Colonic mucosa (tissue), 4 donors: ENCODE data around the gene RPL19. TPM values are rescaled to one million over a fixed set of nuclear protein-coding genes. Genes with fewer than 3 reads are reported as not detected.
A peak's percentile ranks its signal among the peaks of the same experiment; 100 is the strongest.

ENCODE experiments used
- DNase-seq: peaks from one replicate; pipeline ENCODE4 v3.0.0-alpha.2; 2020
- H3K27ac ChIP-seq: fragments of 200-600 bp; one replicate; pipeline ENCODE4 v1.8.0; 2021
- H3K27me3 ChIP-seq: fragments of 200-600 bp; one replicate; pipeline ENCODE4 v1.8.0; 2021
- H3K36me3 ChIP-seq: fragments of 200-600 bp; one replicate; pipeline ENCODE4 v1.8.0; 2021
- H3K4me1 ChIP-seq: fragments of 200-600 bp; one replicate; pipeline ENCODE4 v1.8.0; 2021; ENCODE audit warnings: mild to moderate bottlenecking
- H3K4me3 ChIP-seq: fragments of 200-600 bp; one replicate; pipeline ENCODE4 v1.8.0; 2021
- H3K9ac ChIP-seq, 2 donors: one replicate each; pipeline ENCODE4 v1.7.0; 2013; ENCODE audit warnings: control low read depth in 2 of 2, low read depth in 2 of 2, low read length in 2 of 2
- H3K9me3 ChIP-seq: fragments of 200-600 bp; one replicate; pipeline ENCODE4 v1.8.0; 2021
- CTCF ChIP-seq: fragments of 200-600 bp; IDR thresholded peaks from one replicate; pipeline ENCODE4 v1.8.0; 2022; ENCODE audit warnings: antibody characterized with exemption, mild to moderate bottlenecking
- intact Hi-C: fragments of 100-400 bp; cut with DNase I; formaldehyde crosslinking; loops from one replicate; pipeline ENCODE4 v1.14.1; 2022
- total RNA-seq, 2 donors: library from RNA; stranded (reverse); fragmentation: NEBNext Ultra II Directional in 1 of 2; extraction: Animal tissue kit (Norgen Biotek cat#: 25700) in 1 of 2; gene quantifications; one replicate each; pipeline ENCODE4 v1.2.1, GENCODE V29; 2021
- donor health status: healthy.
- donor health status: DM: no; HTN: no; CAD: no.
- donor health status: DM: no; HTN: no; CAD: no.

RPL19 gene
- total RNA-seq, 2 donors from 2014 or later = 1,557 to 1,567 TPM

GRCh38 chr17:39237586-39237985 lies 37.5 kb downstream of the RPL19 start:
- no peak for TF ChIP-seq CTCF
- intact Hi-C loops = loop anchor here (10.0 kb wide), 1 partner anchor 73 kb away; the partner anchor contains the start of gene ARL5C
- H3K4me1 ChIP-seq = no peaks in the 10 kb centered on the region
- no peak overlapping the region for H3K27ac ChIP-seq
- H3K9ac ChIP-seq = no peak overlapping the region
- H3K36me3 ChIP-seq = no peaks in the 10 kb centered on the region
- no peak overlapping the region for H3K4me3 ChIP-seq
- no peak for DNase-seq
- no peaks in the 10 kb centered on the region for H3K9me3 ChIP-seq
- no peaks in the 10 kb centered on the region for H3K27me3 ChIP-seq

GRCh38 chr17:39238311-39238972 lies 38.4 kb downstream of the RPL19 start:
- Histone ChIP-seq H3K27me3 (no peaks in the 10 kb centered on the region), H3K9ac (no peak overlapping the region), H3K27ac (no peak overlapping the region), H3K36me3 (no peaks in the 10 kb centered on the region), H3K4me1 (no peaks in the 10 kb centered on the region), H3K9me3 (no peaks in the 10 kb centered on the region), H3K4me3 (no peak overlapping the region)
- DNase-seq = peak; percentile 68
- TF ChIP-seq CTCF = no peak
- intact Hi-C loops = loop anchor here (10.0 kb wide), 1 partner anchor 74 kb away; the partner anchor contains the start of gene ARL5C

- H3K4me3 ChIP-seq = no peak overlapping the region
- H3K9me3 ChIP-seq = no peaks in the 10 kb centered on the region
- no peaks in the 10 kb centered on the region for H3K36me3 ChIP-seq
- no peak overlapping the region for H3K9ac ChIP-seq
- intact Hi-C loops = loop anchor here (5.0 to 10.0 kb wide), 2 partner anchors 32 to 75 kb away; partner anchors contain the start of gene ARL5C
- H3K4me1 ChIP-seq = no peaks in the 10 kb centered on the region
- TF ChIP-seq CTCF = peak; percentile 62
- no peak overlapping the region for H3K27ac ChIP-seq
- DNase-seq = peak; percentile 65
- no peaks in the 10 kb centered on the region for H3K27me3 ChIP-seq
Observed at GRCh38 chr17:39239640-39240314, 39.7 kb downstream of the RPL19 start.

GRCh38 chr17:39240631-39241030 lies 40.5 kb downstream of the RPL19 start:
- TF ChIP-seq CTCF = no peak
- no peaks in the 10 kb centered on the region for H3K36me3 ChIP-seq
- DNase-seq = no peak

GRCh38 chr17:39243155-39243554 lies 43.1 kb downstream of the RPL19 start:
- H3K4me3 ChIP-seq = no peak overlapping the region
- no peaks in the 10 kb centered on the region for H3K4me1 ChIP-seq
- no peak for TF ChIP-seq CTCF
- no peak overlapping the region for H3K27ac ChIP-seq
- DNase-seq = no peak
- no peaks in the 10 kb centered on the region for H3K27me3 ChIP-seq
- H3K9me3 ChIP-seq = no peaks in the 10 kb centered on the region
- intact Hi-C loops = loop anchor here (5.0 kb wide), 1 partner anchor 36 kb away; no protein-coding TSS in a partner anchor
- no peaks in the 10 kb centered on the region for H3K36me3 ChIP-seq
- no peak overlapping the region for H3K9ac ChIP-seq

More at GRCh38 chr17:39240631-39241030, 40.5 kb downstream of the RPL19 start:
- H3K9me3 ChIP-seq = no peaks in the 10 kb centered on the region
- H3K4me1 ChIP-seq = no peaks in the 10 kb centered on the region
- H3K27me3 ChIP-seq = no peaks in the 10 kb centered on the region
- H3K9ac ChIP-seq = no peak overlapping the region
- no peak overlapping the region for H3K4me3 ChIP-seq
- no peak overlapping the region for H3K27ac ChIP-seq
- intact Hi-C loops = loop anchor here (5.0 kb wide), 1 partner anchor 33 kb away; no protein-coding TSS in a partner anchor
